DND-41 (cell line): ENCODE data around the gene DNAH10.
A peak's percentile ranks its signal among the peaks of the same experiment; 100 is the strongest.

Experiments
- ATAC-seq: fragments of 200-7000 bp; cut with Tn5 transposase; 3 replicates; pipeline ENCODE4 v1.9.1; 2021; ENCODE audit warnings: low read depth; ENCODE audit not compliant: insufficient read depth
- DNase-seq: peaks from one replicate; pipeline ENCODE4 v3.0.0-alpha.2; 2020
- H2AFZ ChIP-seq: 2 replicates; pipeline ENCODE4 v1.6.0; 2012; ENCODE audit warnings: low read depth, low read length
- H3K27ac ChIP-seq: 2 replicates; pipeline ENCODE4 v1.5.1; 2012; ENCODE audit warnings: low read length, inconsistent platforms
- H3K27me3 ChIP-seq: fragments of 200-600 bp; sonication (generic); 2 replicates; pipeline ENCODE4 v1.6.0; 2012; ENCODE audit warnings: low read length, mild to moderate bottlenecking, inconsistent platforms; ENCODE audit not compliant: insufficient read depth, poor library complexity
- H3K36me3 ChIP-seq: 2 replicates; pipeline ENCODE4 v1.5.1; 2012; ENCODE audit warnings: low read length, inconsistent platforms; ENCODE audit not compliant: insufficient read depth
- H3K4me1 ChIP-seq: 2 replicates; pipeline ENCODE4 v1.5.1; 2012; ENCODE audit warnings: mild to moderate bottlenecking, low read length; ENCODE audit not compliant: insufficient read depth
- H3K4me2 ChIP-seq: 2 replicates; pipeline ENCODE4 v1.6.0; 2012; ENCODE audit warnings: mild to moderate bottlenecking, moderate library complexity, low read length, inconsistent platforms; ENCODE audit not compliant: insufficient read depth
- H3K4me3 ChIP-seq, 2 experiments: fragments of 200-600 bp in 1 of 2; shearing (Covaris generic) in 1 of 2; 2 replicates each; pipeline ENCODE4 v1.5.1; 2012 to 2016; ENCODE audit warnings: inconsistent platforms in 2 of 2, low read length in 2 of 2, mild to moderate bottlenecking in 2 of 2, low read depth in 1 of 2, moderate library complexity in 1 of 2
- H3K79me2 ChIP-seq: 2 replicates; pipeline ENCODE4 v1.6.0; 2012; ENCODE audit warnings: low read length, inconsistent platforms; ENCODE audit not compliant: insufficient read depth
- H3K9ac ChIP-seq: 2 replicates; pipeline ENCODE4 v1.6.0; 2012; ENCODE audit warnings: low read depth, mild to moderate bottlenecking, inconsistent platforms, low read length, moderate library complexity
- H3K9me3 ChIP-seq: 2 replicates; pipeline ENCODE4 v1.5.1; 2012; ENCODE audit warnings: low read length, moderate library complexity, mild to moderate bottlenecking, inconsistent platforms; ENCODE audit not compliant: insufficient read depth, severe bottlenecking
- H4K20me1 ChIP-seq: 2 replicates; pipeline ENCODE4 v1.6.0; 2012; ENCODE audit warnings: low read length; ENCODE audit not compliant: insufficient read depth
- EZH2 ChIP-seq: IDR thresholded peaks from 3 replicates; pipeline ENCODE4 v1.6.1; 2012; ENCODE audit warnings: borderline replicate concordance, low read depth, mild to moderate bottlenecking, moderate library complexity, low read length, inconsistent platforms; ENCODE audit not compliant: severe bottlenecking
- TF ChIP-seq, protein P1 (sequence below): IDR thresholded peaks from 2 replicates; pipeline ENCODE4 v1.5.1; 2012; ENCODE audit warnings: borderline replicate concordance, low read length, moderate library complexity, mild to moderate bottlenecking; ENCODE audit not compliant: poor library complexity, severe bottlenecking; ENCODE audit errors: extremely low read depth

Gene DNAH10

DNA sequence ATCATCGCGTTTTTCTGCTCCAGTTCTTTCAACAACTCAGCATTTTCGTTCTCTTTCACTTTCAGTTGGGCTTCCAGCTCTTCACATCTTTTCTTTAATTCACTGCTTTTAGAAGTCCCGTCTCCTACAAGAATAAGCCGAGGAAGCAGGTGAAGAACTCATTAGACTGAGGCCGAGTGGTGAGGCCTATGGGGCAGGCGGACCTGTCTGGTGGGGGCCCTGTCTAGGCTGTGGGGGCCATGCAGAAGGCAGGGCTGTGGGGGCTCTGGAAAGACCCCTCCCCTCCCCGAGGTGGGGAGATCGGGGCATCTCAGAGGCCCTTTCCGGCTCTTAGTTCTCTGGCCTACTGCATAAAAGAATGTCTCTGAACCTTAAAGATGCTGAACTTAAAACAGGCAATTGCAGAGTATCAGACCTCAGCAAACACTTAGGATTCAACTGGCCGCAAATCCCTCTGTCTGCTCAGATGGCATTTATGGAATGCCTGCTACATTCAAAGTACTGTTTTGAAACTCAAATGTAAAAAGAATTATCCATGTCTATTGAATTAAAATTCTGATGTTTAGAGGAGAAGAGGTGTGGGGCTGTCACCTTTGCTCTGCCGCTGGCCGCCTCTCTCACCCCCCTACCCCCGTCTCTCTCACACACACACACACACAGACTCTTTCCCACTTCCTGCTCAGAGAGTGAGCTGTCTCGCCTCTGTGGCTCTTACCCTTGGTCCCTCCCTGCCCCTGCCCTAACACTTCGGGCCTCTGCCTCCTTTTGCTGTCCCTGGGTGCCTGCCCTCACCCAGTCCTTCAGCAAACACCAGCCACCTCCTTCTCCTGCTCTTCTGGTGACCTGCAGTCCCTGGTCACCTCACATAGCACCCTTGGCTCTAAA is 175.8 kb downstream of the DNAH10 start:
- no peak overlapping the region for H2AFZ ChIP-seq
- H3K9me3 ChIP-seq = no peaks in the 10 kb centered on the region
- H4K20me1 ChIP-seq = no peaks in the 10 kb centered on the region; the same call in 1 of the 2 replicates
- ATAC-seq = peak; percentile 95
- TF ChIP-seq, protein P1, sequence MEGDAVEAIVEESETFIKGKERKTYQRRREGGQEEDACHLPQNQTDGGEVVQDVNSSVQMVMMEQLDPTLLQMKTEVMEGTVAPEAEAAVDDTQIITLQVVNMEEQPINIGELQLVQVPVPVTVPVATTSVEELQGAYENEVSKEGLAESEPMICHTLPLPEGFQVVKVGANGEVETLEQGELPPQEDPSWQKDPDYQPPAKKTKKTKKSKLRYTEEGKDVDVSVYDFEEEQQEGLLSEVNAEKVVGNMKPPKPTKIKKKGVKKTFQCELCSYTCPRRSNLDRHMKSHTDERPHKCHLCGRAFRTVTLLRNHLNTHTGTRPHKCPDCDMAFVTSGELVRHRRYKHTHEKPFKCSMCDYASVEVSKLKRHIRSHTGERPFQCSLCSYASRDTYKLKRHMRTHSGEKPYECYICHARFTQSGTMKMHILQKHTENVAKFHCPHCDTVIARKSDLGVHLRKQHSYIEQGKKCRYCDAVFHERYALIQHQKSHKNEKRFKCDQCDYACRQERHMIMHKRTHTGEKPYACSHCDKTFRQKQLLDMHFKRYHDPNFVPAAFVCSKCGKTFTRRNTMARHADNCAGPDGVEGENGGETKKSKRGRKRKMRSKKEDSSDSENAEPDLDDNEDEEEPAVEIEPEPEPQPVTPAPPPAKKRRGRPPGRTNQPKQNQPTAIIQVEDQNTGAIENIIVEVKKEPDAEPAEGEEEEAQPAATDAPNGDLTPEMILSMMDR = no peak
- no peak for TF ChIP-seq EZH2
- no peak overlapping the region for H3K4me3 ChIP-seq
- DNase-seq = peak; percentile 62
- H3K27me3 ChIP-seq = no peaks in the 10 kb centered on the region
- no peak overlapping the region; the same call in 1 of the 2 replicates for H3K27ac ChIP-seq
- H3K4me1 ChIP-seq = peaks cover 18% of the 10 kb centered on the region
- no peak overlapping the region for H3K4me2 ChIP-seq
- no peak overlapping the region for H3K9ac ChIP-seq
- H3K36me3 ChIP-seq = 0 out of 2 replicates have a peak, but pooled peaks cover 4% of the 10 kb centered on the region
- H3K79me2 ChIP-seq = no peaks in the 10 kb centered on the region

DNA sequence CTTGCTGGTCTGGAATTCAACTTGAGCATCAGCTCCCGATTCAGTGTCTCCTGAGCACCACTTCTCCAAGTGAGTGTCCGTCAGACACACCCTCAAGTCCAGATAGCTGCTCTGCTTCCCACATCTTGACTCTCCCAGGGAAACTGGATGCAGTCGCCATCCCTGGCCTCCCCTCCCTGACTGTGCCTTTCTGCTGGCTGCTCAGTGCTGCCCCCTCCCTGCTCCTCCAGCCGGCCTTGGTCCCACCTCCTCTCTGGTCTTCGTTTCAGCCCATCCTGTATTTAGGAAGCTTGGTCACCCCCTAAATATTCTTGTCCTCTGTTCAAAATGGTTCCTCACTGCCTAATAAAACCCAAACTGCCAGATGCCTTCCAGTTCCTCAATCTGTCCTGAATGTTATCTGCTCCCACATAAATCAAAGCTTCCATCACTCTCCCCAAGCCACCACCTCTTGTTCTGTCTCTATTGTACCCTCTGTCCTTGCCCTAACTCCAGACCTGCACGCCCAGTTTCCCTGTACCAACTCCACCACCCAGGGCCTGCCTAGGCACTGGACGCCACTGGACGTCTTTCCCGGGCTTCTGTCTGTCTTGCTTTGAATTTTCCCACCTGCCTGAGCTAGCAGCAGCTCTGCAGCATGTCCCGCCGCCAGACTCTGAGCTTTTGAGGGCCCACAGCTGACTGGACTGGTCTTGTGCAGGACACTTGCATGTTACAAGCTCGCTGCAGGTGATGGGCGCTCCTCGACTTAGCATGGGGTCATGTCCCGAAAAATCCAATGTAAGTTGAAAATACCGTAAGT is 176.8 kb downstream of the DNAH10 start:
- Histone ChIP-seq H3K36me3 (0 out of 2 replicates have a peak, but pooled peaks cover 8% of the 10 kb centered on the region), H3K4me3 (no peak overlapping the region), H3K9me3 (no peaks in the 10 kb centered on the region), H3K4me1 (peaks cover 17% of the 10 kb centered on the region), H3K27ac (no peak overlapping the region; the same call in 1 of the 2 replicates), H4K20me1 (no peaks in the 10 kb centered on the region; the same call in none of the 2 replicates), H3K9ac (no peak overlapping the region), H3K4me2 (no peak overlapping the region), H3K79me2 (no peaks in the 10 kb centered on the region), H2AFZ (no peak overlapping the region), H3K27me3 (no peaks in the 10 kb centered on the region)
- ATAC-seq = no peak
- TF ChIP-seq, protein P1 = peak; percentile 55
- TF ChIP-seq EZH2 = no peak
- DNase-seq = peak; percentile 13

DNA sequence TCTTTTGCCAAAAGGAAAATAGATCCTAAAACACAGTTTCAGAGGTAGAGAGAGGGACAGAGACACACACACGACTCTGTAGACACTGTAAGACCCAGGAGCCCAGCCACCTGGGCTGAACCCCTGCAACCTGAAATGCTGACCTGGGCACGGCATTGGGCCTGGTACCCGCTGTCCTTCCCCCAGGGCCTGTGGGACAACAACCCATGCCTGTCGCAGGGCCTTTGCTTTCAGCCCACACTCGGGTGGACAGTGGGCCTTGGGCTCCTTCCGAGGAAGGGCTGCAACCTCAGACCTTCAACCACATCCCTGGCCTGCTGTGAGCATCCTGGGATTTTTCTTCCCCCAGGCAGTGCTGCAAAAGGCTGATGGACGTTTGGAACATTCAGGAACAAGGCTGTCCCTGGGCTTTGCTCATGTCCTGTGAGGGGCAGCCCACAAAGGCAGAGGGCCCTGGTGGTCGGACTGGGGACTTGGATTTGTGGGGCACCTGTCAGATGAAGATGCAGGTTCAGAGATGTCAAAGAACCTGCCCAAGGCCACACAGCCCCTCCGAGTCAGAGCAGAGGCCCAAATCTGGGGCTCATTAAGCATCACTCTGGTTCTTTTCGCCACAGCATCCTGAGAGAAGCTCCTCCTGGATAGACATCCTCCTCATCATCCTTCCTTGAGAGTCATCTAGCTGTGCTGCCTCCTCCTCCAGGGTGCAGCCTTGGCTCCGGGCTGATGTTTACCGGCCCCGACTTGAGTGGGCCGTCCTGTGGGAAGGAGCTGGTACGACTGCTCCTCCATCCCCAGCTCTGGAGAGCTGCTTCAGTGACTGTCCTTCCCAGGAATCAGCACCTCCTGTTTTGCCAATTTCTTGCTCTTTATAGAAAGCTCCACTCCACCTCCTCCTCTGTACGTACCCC is 177.9 kb downstream of the DNAH10 start:
- Histone ChIP-seq H3K27ac (no peak overlapping the region), H2AFZ (no peak overlapping the region), H3K36me3 (0 out of 2 replicates have a peak, but pooled peaks cover 8% of the 10 kb centered on the region), H3K9me3 (no peaks in the 10 kb centered on the region), H3K27me3 (no peaks in the 10 kb centered on the region), H3K4me3 (no peak overlapping the region), H3K4me2 (no peak overlapping the region), H3K4me1 (peaks cover 17% of the 10 kb centered on the region), H4K20me1 (no peaks in the 10 kb centered on the region; the same call in none of the 2 replicates), H3K79me2 (no peaks in the 10 kb centered on the region), H3K9ac (no peak overlapping the region)
- TF ChIP-seq EZH2 = no peak
- TF ChIP-seq, protein P1 = no peak
- DNase-seq = no peak
- no peak for ATAC-seq
